KOPT-K1 (cell line): ENCODE data around the gene SERPINB4.
"Not testable (repeated sequence)": the region's sequence is repeated elsewhere in the genome, so short reads cannot be mapped to it uniquely, and the experiment has no call there.

Experiments used
- H3K27ac ChIP-seq: fragments of 200-600 bp; sonication (generic); 2 replicates; pipeline ENCODE4 v1.5.1; 2016; ENCODE audit warnings: antibody characterized with exemption, mild to moderate bottlenecking, low read depth, low read length; ENCODE audit not compliant: poor library complexity, severe bottlenecking
- H3K36me3 ChIP-seq: fragments of 200-600 bp; sonication (generic); 2 replicates; pipeline ENCODE4 v1.5.1; 2017; ENCODE audit warnings: antibody characterized with exemption, mild to moderate bottlenecking, low read length, moderate library complexity; ENCODE audit not compliant: insufficient read depth
- H3K9me3 ChIP-seq: fragments of 200-600 bp; sonication (generic); 2 replicates; pipeline ENCODE4 v1.5.1; 2017; ENCODE audit warnings: antibody characterized with exemption, low read length, mild to moderate bottlenecking; ENCODE audit not compliant: insufficient read depth, poor library complexity, severe bottlenecking

SERPINB4 gene

DNA sequence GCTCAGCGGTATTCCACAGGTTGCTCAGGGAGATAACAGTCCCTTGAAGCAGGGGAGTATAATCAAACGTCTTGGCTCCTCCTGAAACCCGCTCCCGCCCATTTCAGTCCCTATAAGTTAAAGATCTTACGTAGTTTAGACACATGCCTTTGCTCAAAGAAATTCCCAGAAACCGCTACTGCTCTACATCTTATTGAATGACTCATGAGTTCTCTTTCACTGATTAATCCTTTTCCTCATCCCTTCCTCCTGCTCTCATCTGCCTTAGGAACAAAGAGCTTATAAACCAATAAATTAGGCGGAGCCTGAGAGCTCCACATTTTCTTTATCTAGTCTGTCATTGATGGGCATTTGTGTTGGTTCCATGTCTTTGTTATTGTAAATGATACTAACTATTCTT, 4.2 kb upstream of the SERPINB4 start:
- no peaks in the 10 kb centered on the region for H3K36me3 ChIP-seq
- no peaks in the 10 kb centered on the region for H3K9me3 ChIP-seq
- no peak overlapping the region for H3K27ac ChIP-seq

DNA sequence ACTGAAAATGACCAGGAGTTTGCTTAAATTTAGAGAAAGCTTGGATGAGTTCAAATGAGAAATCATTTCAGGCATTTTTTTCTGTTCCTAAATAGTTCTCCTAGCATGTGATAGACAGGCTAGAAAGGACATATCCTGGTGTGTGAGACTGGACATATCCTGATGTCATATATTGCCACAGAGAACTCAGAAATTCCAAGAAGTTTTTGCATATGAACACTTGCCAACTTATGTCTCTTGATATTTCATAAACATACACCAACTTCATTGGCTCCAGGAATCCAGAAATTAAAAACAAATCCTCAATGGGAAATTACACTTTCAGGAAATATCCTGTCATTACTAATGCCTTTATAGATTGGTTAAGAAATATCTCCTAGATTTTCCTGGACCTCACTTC, 2.9 kb upstream of the SERPINB4 start:
- H3K36me3 ChIP-seq = no peaks in the 10 kb centered on the region
- no peaks in the 10 kb centered on the region for H3K9me3 ChIP-seq
- no peak overlapping the region for H3K27ac ChIP-seq

GRCh38 chr18:63644694-63645093, 638 bp upstream of the SERPINB4 start:
- not testable (repeated sequence) for H3K9me3 ChIP-seq, H3K27ac ChIP-seq

DNA sequence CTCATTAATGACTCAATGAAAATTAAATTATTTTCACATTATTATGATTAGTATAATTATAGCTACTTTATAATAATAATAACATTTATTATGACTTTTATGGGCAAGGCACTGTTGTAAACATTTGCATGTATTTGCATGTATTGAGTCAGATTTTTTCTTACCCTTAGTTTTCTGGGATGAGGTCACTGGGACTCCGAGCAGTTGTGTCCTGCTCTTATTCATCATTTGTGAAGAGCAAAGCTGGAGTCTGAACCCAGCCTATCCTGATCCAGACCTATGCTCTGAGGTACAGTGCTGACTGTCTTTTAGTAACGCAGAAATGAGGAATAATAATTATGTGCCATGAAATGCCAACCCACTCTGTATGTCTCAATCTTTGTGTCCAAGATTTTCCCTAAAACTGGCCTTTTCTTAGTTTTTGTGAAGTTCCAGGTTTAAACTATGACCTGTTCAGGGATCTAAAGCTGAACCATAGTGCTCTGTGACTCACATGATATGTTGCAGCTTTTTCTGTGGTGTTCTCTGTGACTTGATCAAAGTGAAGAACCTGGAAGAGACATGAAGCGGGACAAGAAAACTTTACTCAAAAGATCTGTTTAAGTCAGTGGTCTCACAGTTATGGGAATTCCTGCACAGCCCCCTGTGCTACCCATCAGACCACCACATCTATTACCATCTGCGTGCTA, 1.2 kb downstream of the SERPINB4 start:
- H3K27ac ChIP-seq, H3K36me3 ChIP-seq, H3K9me3 ChIP-seq: not testable (repeated sequence)

More at GRCh38 chr18:63644694-63645093, 638 bp upstream of the SERPINB4 start:
- H3K36me3 ChIP-seq = not testable (repeated sequence)

- not testable (repeated sequence) for H3K27ac ChIP-seq, H3K36me3 ChIP-seq, H3K9me3 ChIP-seq
These were observed 2.8 kb downstream of the SERPINB4 start for GRCh38 chr18:63641157-63641680.

- Histone ChIP-seq H3K36me3 (no peaks in the 10 kb centered on the region), H3K27ac (no peak overlapping the region)
These were observed 6.4 kb downstream of the SERPINB4 start for GRCh38 chr18:63637703-63638102.

DNA sequence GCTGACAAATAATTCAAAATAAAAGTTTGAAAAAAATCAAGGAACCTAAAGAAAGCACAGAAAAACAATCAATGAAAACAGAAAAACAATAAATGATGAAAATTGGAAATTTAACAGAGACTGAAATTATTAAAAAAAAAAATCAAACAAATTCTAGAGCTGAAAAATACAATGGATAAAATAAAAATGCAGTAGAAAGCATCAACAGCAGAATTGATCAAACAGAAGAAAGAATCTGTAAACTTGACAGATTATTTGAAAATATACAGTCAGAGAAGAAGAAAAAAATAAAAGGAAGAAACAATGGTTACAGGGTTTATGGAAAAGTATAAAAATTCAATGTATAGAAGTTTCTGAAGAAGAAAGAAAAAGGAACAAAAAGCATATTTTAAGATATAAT, 16.2 kb downstream of the SERPINB4 start:
- Histone ChIP-seq H3K27ac (no peak overlapping the region), H3K36me3 (no peaks in the 10 kb centered on the region), H3K9me3 (peaks cover 30% of the 10 kb centered on the region)

More at GRCh38 chr18:63637703-63638102, 6.4 kb downstream of the SERPINB4 start:
- H3K9me3 ChIP-seq = no peaks in the 10 kb centered on the region

GRCh38 chr18:63626431-63626830, 17.6 kb downstream of the SERPINB4 start:
- Histone ChIP-seq H3K27ac (no peak overlapping the region), H3K36me3 (no peaks in the 10 kb centered on the region), H3K9me3 (peaks cover 30% of the 10 kb centered on the region)

DNA sequence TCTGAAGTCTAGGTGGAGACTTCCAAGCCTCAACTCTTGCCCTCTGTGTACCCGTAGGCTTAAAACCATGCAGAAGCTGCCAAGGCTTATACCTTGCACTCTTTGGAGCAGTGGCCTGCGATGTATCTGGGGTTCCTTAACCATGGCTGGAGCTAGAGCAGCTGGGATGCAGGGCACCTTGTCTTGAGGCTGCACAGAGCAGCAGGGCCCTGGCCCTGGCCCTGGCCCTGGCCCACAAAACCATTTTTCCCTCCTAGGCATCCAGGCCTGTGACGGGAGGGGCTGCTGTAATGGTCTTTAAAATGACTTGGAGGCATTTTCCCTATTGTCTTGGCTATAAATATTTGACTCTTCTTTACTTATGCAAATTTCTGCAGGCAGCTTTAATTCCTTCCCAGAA, 19.2 kb downstream of the SERPINB4 start:
- H3K9me3 ChIP-seq = peaks cover 30% of the 10 kb centered on the region
- no peak overlapping the region for H3K27ac ChIP-seq
- H3K36me3 ChIP-seq = no peaks in the 10 kb centered on the region

DNA sequence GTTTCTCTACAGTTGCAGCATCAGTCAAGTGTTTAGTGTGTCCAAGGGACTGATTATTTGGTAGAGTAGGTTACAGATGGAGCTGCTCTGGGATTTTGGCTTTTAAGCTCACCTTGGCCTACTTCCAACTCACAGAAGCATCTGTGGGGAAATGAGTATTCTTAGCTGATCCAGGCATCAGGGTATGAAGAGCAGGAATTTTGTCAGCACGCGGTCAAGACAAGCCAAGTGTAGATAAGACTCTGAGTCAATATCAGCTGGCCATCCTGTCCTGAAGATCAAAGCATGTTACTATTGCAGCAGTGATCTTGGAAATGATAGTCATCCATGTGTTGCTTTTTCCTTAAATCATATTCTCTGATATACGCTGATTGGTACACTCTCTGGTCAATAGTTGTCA, 24.4 kb downstream of the SERPINB4 start:
- H3K27ac ChIP-seq = no peak overlapping the region
- H3K9me3 ChIP-seq = peaks cover 9% of the 10 kb centered on the region
- no peaks in the 10 kb centered on the region for H3K36me3 ChIP-seq

GRCh38 chr18:63617915-63618234, 26.2 kb downstream of the SERPINB4 start:
- Histone ChIP-seq H3K36me3 (no peaks in the 10 kb centered on the region), H3K27ac (no peak overlapping the region), H3K9me3 (no peaks in the 10 kb centered on the region)

GRCh38 chr18:63617049-63617914, 26.8 kb downstream of the SERPINB4 start:
- Histone ChIP-seq H3K36me3 (no peaks in the 10 kb centered on the region), H3K9me3 (no peaks in the 10 kb centered on the region), H3K27ac (no peak overlapping the region)

DNA sequence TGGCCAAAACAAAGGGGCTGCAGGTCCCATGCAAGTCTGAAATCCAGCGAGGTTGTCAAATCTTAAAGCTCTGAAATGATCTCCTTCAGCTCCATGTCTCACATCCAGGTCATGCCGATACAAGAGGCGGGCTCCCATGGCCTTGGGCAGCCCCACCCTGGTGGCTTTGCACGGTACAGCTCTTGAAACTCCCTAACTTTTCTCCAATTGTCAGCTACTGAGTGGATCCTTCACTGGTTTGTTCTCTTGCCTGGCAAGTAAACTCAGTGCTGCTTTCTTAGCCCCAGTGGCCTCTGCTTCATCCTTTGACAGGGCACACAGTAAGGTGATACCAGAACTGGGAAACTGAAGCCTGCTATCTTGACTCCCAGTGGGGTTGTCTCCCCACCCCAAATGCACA, 30.6 kb downstream of the SERPINB4 start:
- H3K27ac ChIP-seq = no peak overlapping the region
- H3K9me3 ChIP-seq = no peaks in the 10 kb centered on the region
- H3K36me3 ChIP-seq = no peaks in the 10 kb centered on the region

DNA sequence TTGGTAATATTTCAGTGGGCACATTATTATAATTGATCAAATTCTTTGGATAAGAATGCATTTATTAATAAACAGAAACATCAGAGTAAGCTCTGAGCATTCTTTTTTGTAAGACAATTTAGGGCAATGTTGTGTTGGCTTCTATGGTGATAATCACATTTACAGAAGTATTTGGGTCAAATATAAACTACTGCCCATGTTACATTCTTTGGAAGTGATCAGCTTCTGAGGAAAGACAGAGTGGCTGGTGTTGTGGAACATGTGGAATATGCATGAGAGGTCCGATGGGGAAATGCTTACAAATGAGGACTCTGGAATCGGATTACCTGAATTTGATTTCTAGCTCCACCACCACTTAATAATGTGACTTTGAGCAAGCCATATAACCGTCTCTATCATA, 37.5 kb downstream of the SERPINB4 start:
- Histone ChIP-seq H3K27ac (no peak overlapping the region), H3K36me3 (no peaks in the 10 kb centered on the region), H3K9me3 (no peaks in the 10 kb centered on the region)

GRCh38 chr18:63604791-63605567, 39.1 kb downstream of the SERPINB4 start:
- H3K36me3 ChIP-seq = no peaks in the 10 kb centered on the region
- no peak overlapping the region for H3K27ac ChIP-seq
- H3K9me3 ChIP-seq = no peaks in the 10 kb centered on the region
